Gastroesophageal sphincter (tissue), 4 donors: ENCODE measurements around the gene USP20. TPM values are rescaled to one million over a fixed set of nuclear protein-coding genes. Genes with fewer than 3 reads are reported as not detected.

Experiments used
- ATAC-seq: fragments of 150-250 bp; one replicate; pipeline ENCODE4 v1.9.1; 2016; ENCODE audit warnings: mild to moderate bottlenecking, moderate library complexity
- H3K27ac ChIP-seq, 4 donors: fragments of 200-600 bp; sonication (generic) in 3 of 4; 1 replicate in 3 of 4; 2 replicates in 1 of 4; pipeline ENCODE4 v1.5.1; 2016 to 2019
- H3K27me3 ChIP-seq: fragments of 200-600 bp; sonication (generic); one replicate; pipeline ENCODE4 v1.5.1; 2019
- H3K36me3 ChIP-seq, 2 donors: fragments of 200-600 bp; sonication (generic); one replicate each; pipeline ENCODE4 v1.5.1; 2019; ENCODE audit warnings: control low read depth in 1 of 2
- H3K4me1 ChIP-seq, 3 donors: fragments of 200-600 bp; sonication (generic); 1 replicate in 2 of 3; 2 replicates in 1 of 3; pipeline ENCODE4 v1.5.1; 2016 to 2019; ENCODE audit warnings: control low read depth in 2 of 3
- H3K4me3 ChIP-seq, 2 donors: fragments of 200-600 bp; sonication (generic); one replicate each; pipeline ENCODE4 v1.5.1; 2019; ENCODE audit warnings: mild to moderate bottlenecking in 1 of 2, moderate library complexity in 1 of 2
- H3K9me3 ChIP-seq, 3 donors: fragments of 200-600 bp; sonication (generic); one replicate each; pipeline ENCODE4 v1.5.1; 2017 to 2019; ENCODE audit warnings: control low read depth in 2 of 3
- CTCF ChIP-seq, 4 experiments: fragments of 200-600 bp in 2 of 4; fragments of 450-650 bp in 2 of 4; sonication (generic) in 1 of 4; IDR thresholded peaks; one replicate each; pipeline ENCODE4 v1.5.1; 2017 to 2019; ENCODE audit warnings: antibody characterized with exemption in 4 of 4, mild to moderate bottlenecking in 2 of 4, moderate library complexity in 2 of 4
- EP300 ChIP-seq: sonication (generic); formaldehyde crosslinking; IDR thresholded peaks from one replicate; pipeline ENCODE4 v1.6.1; 2017; ENCODE audit warnings: antibody characterized with exemption, mild to moderate bottlenecking
- POLR2A ChIP-seq, 2 donors: fragments of 450-650 bp; IDR thresholded peaks; one replicate each; pipeline ENCODE4 v1.6.1; 2017; ENCODE audit warnings: antibody characterized with exemption in 2 of 2, mild to moderate bottlenecking in 2 of 2, moderate library complexity in 1 of 2
- POLR2AphosphoS5 ChIP-seq: sonication (generic); formaldehyde crosslinking; IDR thresholded peaks from one replicate; pipeline ENCODE4 v1.6.1; 2017; ENCODE audit warnings: antibody characterized with exemption
- WGBS, 2 donors: methylation state at CpG; one replicate each; pipeline ENCODE4 v1.1.5; 2018; ENCODE audit warnings: low coverage in 1 of 2; 5-methylcytosine and 5-hydroxymethylcytosine counted together
- small RNA-seq, 4 donors: library from RNA; depleted of rRNA; stranded (forward); fragments of <200 nt; gene quantifications; one replicate each; pipeline ENCODE3, GENCODE V24; 2016
- total RNA-seq, 4 donors: library from RNA; depleted of rRNA; stranded (reverse); fragments of >200 nt; gene quantifications; one replicate each; pipeline ENCODE4 v1.1.0, GENCODE V29; 2016

Gene USP20
- total RNA-seq, 4 donors from 2014 or later = 25.9 to 56.8 (median 33.4) TPM

DNA sequence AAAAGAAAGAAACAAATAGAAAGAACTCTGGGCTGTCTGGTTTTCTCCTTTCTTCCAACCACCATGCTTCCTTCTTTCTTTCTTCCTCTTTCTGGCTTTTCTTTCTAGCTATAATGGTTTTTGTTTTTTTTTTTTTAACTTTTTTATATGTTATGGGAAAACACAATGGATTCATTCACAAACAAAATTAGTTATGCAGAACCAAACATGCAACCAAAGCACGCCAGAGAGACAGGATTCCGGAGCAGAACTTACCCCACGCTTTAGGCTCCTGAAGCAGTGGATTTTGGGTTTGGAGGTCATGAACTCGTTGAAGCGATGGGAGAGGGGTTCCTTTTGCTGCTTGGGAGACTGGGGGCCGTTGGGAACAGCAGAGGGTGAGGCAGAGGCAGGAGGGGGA, 88.3 kb downstream of the USP20 start:
- 60 to 70% methylated on average over 1 to 5 of the region's 6 CpGs for WGBS, 2 donors
- Histone ChIP-seq H3K9me3 (no peaks in the 10 kb centered on the region), H3K4me1 (peaks cover 0 to 28% (median 0%) of the 10 kb centered on the region in 3 donors), H3K4me3 (no peak overlapping the region), H3K36me3 (peaks cover 0 to 81% of the 10 kb centered on the region in 2 donors), H3K27ac (peak overlapping the region in 1 of 4 donors; percentile 17), H3K27me3 (no peaks in the 10 kb centered on the region)
- no peak for ATAC-seq
- no peak for TF ChIP-seq POLR2AphosphoS5
- no peak for TF ChIP-seq CTCF (IDR thresholded peaks at IDR 0.05)
- no peak for TF ChIP-seq EP300
- TF ChIP-seq POLR2A (IDR thresholded peaks at IDR 0.05) = no peak

DNA sequence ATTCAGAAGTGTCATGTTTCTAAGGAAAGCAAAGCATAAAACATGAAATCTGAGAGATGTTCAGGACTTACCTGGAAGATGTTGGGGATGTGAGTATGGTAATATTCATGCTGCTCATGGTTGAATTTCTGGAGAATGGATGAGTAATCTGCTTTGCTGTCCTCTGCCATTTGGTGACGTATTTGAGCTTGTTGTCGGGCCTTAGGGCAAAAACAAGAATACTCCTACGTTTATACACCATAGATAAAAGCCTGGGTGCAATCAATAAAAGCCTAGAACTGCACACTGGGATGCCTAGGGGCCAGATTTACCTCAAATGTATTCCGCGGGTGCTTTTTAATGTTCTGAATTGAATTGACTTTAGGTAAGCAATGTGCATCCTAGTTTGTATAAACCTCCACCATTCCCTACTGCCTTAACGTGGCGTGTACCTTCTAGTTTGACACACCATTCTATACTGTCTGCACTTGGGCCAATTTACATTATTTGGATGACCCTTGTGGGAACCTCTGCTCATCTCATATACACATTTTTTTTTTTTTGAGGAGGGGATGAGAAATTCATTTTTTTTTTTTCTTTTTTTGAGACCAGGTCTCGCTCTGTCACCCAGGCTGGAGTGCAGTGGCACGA, 94.4 kb downstream of the USP20 start:
- peak overlapping the region in 2 of 4 donors; percentile 81 to 88 for H3K27ac ChIP-seq
- H3K27me3 ChIP-seq = no peaks in the 10 kb centered on the region
- no peak for ATAC-seq
- TF ChIP-seq EP300 (no peak), POLR2A (IDR thresholded peaks at IDR 0.05) (no peak), CTCF (IDR thresholded peaks at IDR 0.05) (no peak), POLR2AphosphoS5 (no peak)
- peaks cover 0 to 51% of the 10 kb centered on the region in 2 donors for H3K36me3 ChIP-seq
- 83 to 91% methylated on average over 6 to 9 of the region's 9 CpGs for WGBS, 2 donors
- H3K4me3 ChIP-seq = no peak overlapping the region
- H3K9me3 ChIP-seq = no peaks in the 10 kb centered on the region
- peaks cover 4 to 34% (median 24%) of the 10 kb centered on the region in 3 donors for H3K4me1 ChIP-seq

DNA sequence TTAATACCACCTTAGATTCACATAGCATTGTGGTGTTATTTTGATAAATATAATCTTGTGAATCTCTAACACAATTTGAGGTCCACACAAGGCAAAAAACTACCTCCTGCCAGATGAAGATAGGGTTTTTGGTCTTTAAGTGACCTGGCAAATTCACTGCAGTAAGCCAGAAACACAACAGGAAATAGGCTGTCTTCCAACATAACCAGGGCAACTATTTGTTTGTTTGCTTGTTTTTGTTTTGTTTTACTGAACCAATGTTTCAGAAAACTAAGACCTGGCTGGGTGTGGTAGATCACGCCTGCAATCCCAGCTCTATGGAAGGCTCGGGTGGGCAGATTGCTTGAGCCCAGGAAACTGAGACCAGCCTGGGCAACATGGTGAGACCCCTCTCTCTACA, 95.5 kb downstream of the USP20 start:
- H3K27me3 ChIP-seq = no peaks in the 10 kb centered on the region
- H3K9me3 ChIP-seq = no peaks in the 10 kb centered on the region
- WGBS, 2 donors = 72% methylated on average over 2 of the region's 2 CpGs; no CpG with 5 or more reads in 1 of the 2 donors
- H3K4me3 ChIP-seq = no peak overlapping the region
- peaks cover 0 to 39% of the 10 kb centered on the region in 2 donors for H3K36me3 ChIP-seq
- ATAC-seq = no peak
- TF ChIP-seq CTCF (IDR thresholded peaks at IDR 0.05) (no peak), EP300 (no peak), POLR2A (IDR thresholded peaks at IDR 0.05) (no peak), POLR2AphosphoS5 (no peak)
- peak overlapping the region in 3 of 4 donors; percentile 40 to 88 (median 81) for H3K27ac ChIP-seq
- H3K4me1 ChIP-seq = peaks cover 4 to 45% (median 36%) of the 10 kb centered on the region in 3 donors

Small RNAs within 50 kb of the gene (small RNA-seq; reads per million reads assigned to genes)
- 0 to 0.18 (median 0) reads per million in 4 donors for gene MIR6855

Other genes with a start within 250 kb of the USP20 start
- under 1 TPM in 1 of 4 donors, not detected in 3; 0.27 TPM for gene C9orf50, start 214.4 kb upstream of the USP20 start, total RNA-seq
- gene NTMT1, start 209.3 kb upstream of the USP20 start, total RNA-seq = 10 to 100 TPM; 12.8 to 24.0 (median 21.8) TPM
- 10 to 100 TPM; 21.3 to 37.2 (median 28.2) TPM for gene ASB6, start 193.3 kb upstream of the USP20 start, total RNA-seq
- gene PRRX2, start 169.8 kb upstream of the USP20 start, total RNA-seq = 10 to 100 TPM in 1 of 4 donors, 1 to 10 TPM in 2, under 1 TPM in 1; 0.93 to 12.1 (median 7.1) TPM
- gene PTGES, start 82.4 kb upstream of the USP20 start, total RNA-seq = 10 to 100 TPM in 1 of 4 donors, 1 to 10 TPM in 2, under 1 TPM in 1; 0.78 to 15.1 (median 6.1) TPM
- 10 to 100 TPM; 17.5 to 55.4 (median 33.8) TPM for gene TOR1B, start 32.3 kb upstream of the USP20 start, total RNA-seq
- gene TOR1A, start 11.3 kb upstream of the USP20 start, total RNA-seq = 10 to 100 TPM; 33.9 to 45.9 (median 38.2) TPM
- gene C9orf78, start 183 bp upstream of the USP20 start, total RNA-seq = 100 to 1,000 TPM in 2 of 4 donors, 10 to 100 TPM in 2; 59.9 to 113 (median 85.0) TPM
- 100 to 1,000 TPM; 119 to 343 (median 188) TPM for gene FNBP1, start 207.7 kb downstream of the USP20 start, total RNA-seq
- gene GPR107, start 218.4 kb downstream of the USP20 start, total RNA-seq = 10 to 100 TPM; 24.2 to 38.4 (median 30.4) TPM